ENCODE results near the gene BPIFA1.

DNA sequence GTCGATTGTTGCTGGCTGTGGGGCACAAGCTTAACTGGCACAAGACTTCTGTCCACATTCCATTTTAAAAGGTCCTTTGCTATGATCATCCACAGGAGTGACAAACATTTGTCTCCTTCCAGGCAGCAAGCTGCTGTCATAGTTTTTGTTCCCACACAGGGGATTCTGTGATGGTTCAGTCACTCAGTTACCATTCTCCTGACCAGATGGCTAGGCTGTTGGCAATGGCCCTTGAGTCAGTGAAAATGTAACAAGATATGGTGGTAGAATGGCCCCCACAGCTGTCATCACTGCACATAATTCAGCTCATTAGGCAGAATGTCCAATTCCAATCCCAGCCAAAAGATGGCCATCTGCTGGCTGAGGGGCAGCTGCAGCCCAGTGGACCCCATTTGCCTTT is 13.7 kb downstream of the BPIFA1 start:
- TF ChIP-seq, protein P1, sequence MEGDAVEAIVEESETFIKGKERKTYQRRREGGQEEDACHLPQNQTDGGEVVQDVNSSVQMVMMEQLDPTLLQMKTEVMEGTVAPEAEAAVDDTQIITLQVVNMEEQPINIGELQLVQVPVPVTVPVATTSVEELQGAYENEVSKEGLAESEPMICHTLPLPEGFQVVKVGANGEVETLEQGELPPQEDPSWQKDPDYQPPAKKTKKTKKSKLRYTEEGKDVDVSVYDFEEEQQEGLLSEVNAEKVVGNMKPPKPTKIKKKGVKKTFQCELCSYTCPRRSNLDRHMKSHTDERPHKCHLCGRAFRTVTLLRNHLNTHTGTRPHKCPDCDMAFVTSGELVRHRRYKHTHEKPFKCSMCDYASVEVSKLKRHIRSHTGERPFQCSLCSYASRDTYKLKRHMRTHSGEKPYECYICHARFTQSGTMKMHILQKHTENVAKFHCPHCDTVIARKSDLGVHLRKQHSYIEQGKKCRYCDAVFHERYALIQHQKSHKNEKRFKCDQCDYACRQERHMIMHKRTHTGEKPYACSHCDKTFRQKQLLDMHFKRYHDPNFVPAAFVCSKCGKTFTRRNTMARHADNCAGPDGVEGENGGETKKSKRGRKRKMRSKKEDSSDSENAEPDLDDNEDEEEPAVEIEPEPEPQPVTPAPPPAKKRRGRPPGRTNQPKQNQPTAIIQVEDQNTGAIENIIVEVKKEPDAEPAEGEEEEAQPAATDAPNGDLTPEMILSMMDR (IDR thresholded peaks at IDR 0.05; ENCODE audit: insufficient read depth, low read depth, low read length), result no peak
- no peak for TF ChIP-seq EZH2 (IDR thresholded peaks at IDR 0.05; ENCODE audit: insufficient read depth, low read length)

All from astrocyte (in vitro differentiated cells and primary cell).